ENCODE measurements around the gene ASCL1.

Gene ASCL1

GRCh38 chr12:102990419-102990818 lies 32.9 kb downstream of the ASCL1 start:
- DNase-seq: no peak

DNA sequence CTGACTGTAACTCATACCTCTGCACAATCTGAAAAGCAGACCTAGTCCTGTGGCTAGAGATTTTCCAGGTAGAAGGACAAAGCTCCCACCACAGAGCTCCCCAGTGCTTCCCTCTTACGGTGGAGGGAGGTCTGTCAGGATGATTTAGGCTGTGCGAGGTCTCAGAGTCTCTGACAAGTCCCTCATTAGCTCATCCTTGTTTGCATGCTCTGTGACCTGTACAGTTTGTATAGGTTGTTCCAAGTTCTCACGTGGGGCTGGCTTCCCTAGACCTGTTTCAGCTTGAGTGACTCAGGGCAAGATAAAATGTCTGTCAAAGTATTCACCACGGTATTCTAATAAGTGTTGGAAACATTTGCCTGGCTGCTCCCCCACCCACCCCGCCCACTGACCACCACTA lies 34.8 kb downstream of the ASCL1 start:
- DNase-seq: no peak

GRCh38 chr12:102992720-102993119 lies 35.2 kb downstream of the ASCL1 start:
- DNase-seq: no peak

- no peak for DNase-seq
These were observed 36.1 kb downstream of the ASCL1 start for GRCh38 chr12:102993537-102993936.

- no peak for DNase-seq
These were observed 37.9 kb downstream of the ASCL1 start for GRCh38 chr12:102995372-102995771.

All from NCI-H1694 (cell line).